OCI-LY1 (cell line): ENCODE results near the gene PLLP.

ENCODE experiments used
- CTCF ChIP-seq: fragments of 200-600 bp; sonication (generic), shearing (Covaris generic); IDR thresholded peaks from 2 replicates; pipeline ENCODE4 v1.5.1; 2017; ENCODE audit warnings: mild to moderate bottlenecking, antibody characterized with exemption, low read length, moderate library complexity, mixed read lengths
- EZH2 ChIP-seq: fragments of 200-600 bp; sonication (generic), shearing (Covaris generic); IDR thresholded peaks from 2 replicates; pipeline ENCODE4 v1.8.0; 2017; ENCODE audit warnings: borderline replicate concordance, mixed run types, mild to moderate bottlenecking, antibody characterized with exemption, low read length, moderate library complexity, mixed read lengths

- no peak for TF ChIP-seq CTCF
- TF ChIP-seq EZH2: no peak
These were observed 58.5 kb downstream of the PLLP start for GRCh38 chr16:57225978-57226377.
